Loucy (cell line): ENCODE measurements around the gene PCSK5.

Source experiments
- H2AFZ ChIP-seq: fragments of 200-600 bp; sonication (generic); 2 replicates; pipeline ENCODE4 v1.6.0; 2016; ENCODE audit warnings: antibody characterized with exemption, mild to moderate bottlenecking, low read length, moderate library complexity
- H3F3A ChIP-seq: fragments of 200-600 bp; 2 replicates; pipeline ENCODE4 v1.6.0; 2016; ENCODE audit warnings: antibody characterized with exemption, low read depth, mild to moderate bottlenecking
- H3K27me3 ChIP-seq: fragments of 200-600 bp; sonication (generic); 2 replicates; pipeline ENCODE4 v1.6.1; 2014; ENCODE audit warnings: low read length, mild to moderate bottlenecking; ENCODE audit not compliant: insufficient read depth, poor library complexity, severe bottlenecking
- H3K36me3 ChIP-seq: fragments of 200-600 bp; sonication (generic); 2 replicates; pipeline ENCODE4 v1.6.1; 2016; ENCODE audit warnings: low read length; ENCODE audit not compliant: insufficient read depth
- H3K4me1 ChIP-seq: fragments of 200-600 bp; sonication (generic); 2 replicates; pipeline ENCODE4 v1.5.1; 2014; ENCODE audit warnings: low read length, mild to moderate bottlenecking; ENCODE audit not compliant: insufficient read depth, poor library complexity, severe bottlenecking
- H3K4me2 ChIP-seq: fragments of 200-600 bp; sonication (generic); 2 replicates; pipeline ENCODE4 v1.6.0; 2014; ENCODE audit warnings: antibody characterized with exemption, low read length, low read depth, mild to moderate bottlenecking; ENCODE audit not compliant: poor library complexity, severe bottlenecking
- H3K4me3 ChIP-seq: fragments of 200-600 bp; sonication (generic); 2 replicates; pipeline ENCODE4 v1.5.1; 2014; ENCODE audit warnings: low read length, mild to moderate bottlenecking, mixed read lengths; ENCODE audit not compliant: poor library complexity, severe bottlenecking
- H3K79me2 ChIP-seq: fragments of 200-600 bp; sonication (generic); 2 replicates; pipeline ENCODE4 v1.6.1; 2014; ENCODE audit warnings: low read length; ENCODE audit not compliant: insufficient read depth
- H3K9ac ChIP-seq: fragments of 200-600 bp; sonication (generic); 2 replicates; pipeline ENCODE4 v1.6.0; 2014; ENCODE audit warnings: mild to moderate bottlenecking, low read depth, low read length, moderate library complexity; ENCODE audit not compliant: poor library complexity, severe bottlenecking
- H3K9me2 ChIP-seq: fragments of 200-600 bp; sonication (generic); replicated peaks from 2 replicates; pipeline ENCODE4 v1.6.1; 2016; ENCODE audit warnings: low read depth, low read length, mixed read lengths
- H3K9me3 ChIP-seq: fragments of 200-600 bp; sonication (generic); 2 replicates; pipeline ENCODE4 v1.6.1; 2014; ENCODE audit warnings: mild to moderate bottlenecking, antibody characterized with exemption, low read length, low read depth; ENCODE audit not compliant: insufficient read depth
- H4K20me1 ChIP-seq: fragments of 200-600 bp; sonication (generic); 2 replicates; pipeline ENCODE4 v1.6.0; 2014; ENCODE audit warnings: antibody characterized with exemption, low read length, mild to moderate bottlenecking; ENCODE audit not compliant: insufficient read depth, poor library complexity, severe bottlenecking
- EZH2phosphoT487 ChIP-seq: fragments of 200-600 bp; IDR thresholded peaks from 2 replicates; pipeline ENCODE4 v1.6.1; 2018; ENCODE audit warnings: antibody characterized with exemption, mild to moderate bottlenecking, moderate library complexity, borderline replicate concordance
- TF ChIP-seq, protein P1 (sequence below): fragments of 200-600 bp; sonication (generic); conservative IDR thresholded peaks from 2 replicates; pipeline ENCODE4 v1.5.1; 2014; ENCODE audit warnings: mild to moderate bottlenecking, antibody characterized with exemption, low read length

The PCSK5 gene

DNA sequence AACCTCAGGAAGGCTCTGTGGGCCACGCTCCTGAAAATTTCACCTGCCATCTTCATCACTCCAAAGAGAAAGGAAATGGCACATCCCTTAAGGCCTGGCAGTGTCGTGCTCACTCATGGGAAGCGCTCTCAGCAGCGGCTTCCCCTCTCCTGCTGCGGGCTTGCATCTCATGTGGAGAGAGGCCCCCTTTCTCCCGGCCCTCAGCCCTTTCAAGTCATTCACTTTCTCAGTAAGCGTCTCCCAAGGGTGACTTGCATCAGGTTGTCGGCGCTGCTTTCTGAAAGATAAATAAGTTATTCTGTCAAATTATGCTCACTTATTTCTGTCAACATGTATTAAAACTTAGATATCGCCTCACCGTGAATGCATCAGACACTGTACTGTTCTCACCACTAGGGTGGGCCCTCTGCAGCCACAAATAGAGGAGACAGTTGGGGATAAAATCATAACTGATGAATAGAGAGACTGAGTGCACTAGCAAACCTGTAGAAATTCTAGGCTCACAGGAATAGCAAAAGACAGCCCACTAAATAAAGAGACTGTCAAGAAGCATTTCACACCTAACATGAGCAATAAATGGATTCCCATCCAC lies 329.2 kb downstream of the PCSK5 start:
- Histone ChIP-seq H3K4me2 (no peak overlapping the region), H3K79me2 (no peaks in the 10 kb centered on the region)

DNA sequence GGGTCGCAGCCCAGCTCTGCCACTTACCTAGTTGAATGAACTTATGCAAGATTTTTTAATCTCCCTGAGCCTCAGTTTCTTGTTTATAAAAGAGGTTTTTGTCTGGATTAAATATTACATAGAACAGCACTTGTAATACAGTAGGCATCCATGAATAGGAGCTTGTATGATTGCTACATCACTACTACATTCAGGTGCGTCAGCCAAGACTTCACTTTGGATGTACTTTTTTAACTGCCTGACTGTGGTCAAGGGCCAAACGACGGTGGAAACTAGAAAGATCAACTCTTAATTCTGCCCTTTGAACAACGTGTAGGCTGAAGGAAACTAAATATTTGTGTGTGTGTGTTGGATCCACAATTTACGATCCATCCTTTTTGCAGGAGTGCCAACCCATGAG lies 330.9 kb downstream of the PCSK5 start:
- Histone ChIP-seq H2AFZ (no peak overlapping the region), H3K4me3 (no peak overlapping the region)
- no peak for TF ChIP-seq EZH2phosphoT487
- TF ChIP-seq, protein P1, sequence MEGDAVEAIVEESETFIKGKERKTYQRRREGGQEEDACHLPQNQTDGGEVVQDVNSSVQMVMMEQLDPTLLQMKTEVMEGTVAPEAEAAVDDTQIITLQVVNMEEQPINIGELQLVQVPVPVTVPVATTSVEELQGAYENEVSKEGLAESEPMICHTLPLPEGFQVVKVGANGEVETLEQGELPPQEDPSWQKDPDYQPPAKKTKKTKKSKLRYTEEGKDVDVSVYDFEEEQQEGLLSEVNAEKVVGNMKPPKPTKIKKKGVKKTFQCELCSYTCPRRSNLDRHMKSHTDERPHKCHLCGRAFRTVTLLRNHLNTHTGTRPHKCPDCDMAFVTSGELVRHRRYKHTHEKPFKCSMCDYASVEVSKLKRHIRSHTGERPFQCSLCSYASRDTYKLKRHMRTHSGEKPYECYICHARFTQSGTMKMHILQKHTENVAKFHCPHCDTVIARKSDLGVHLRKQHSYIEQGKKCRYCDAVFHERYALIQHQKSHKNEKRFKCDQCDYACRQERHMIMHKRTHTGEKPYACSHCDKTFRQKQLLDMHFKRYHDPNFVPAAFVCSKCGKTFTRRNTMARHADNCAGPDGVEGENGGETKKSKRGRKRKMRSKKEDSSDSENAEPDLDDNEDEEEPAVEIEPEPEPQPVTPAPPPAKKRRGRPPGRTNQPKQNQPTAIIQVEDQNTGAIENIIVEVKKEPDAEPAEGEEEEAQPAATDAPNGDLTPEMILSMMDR = no peak

More for the DNA sequence above, 329.2 kb downstream of the PCSK5 start:
- Histone ChIP-seq H3K9ac (no peak overlapping the region), H2AFZ (no peak overlapping the region), H3F3A (no peaks in the 10 kb centered on the region), H3K9me2 (no peaks in the 10 kb centered on the region), H3K4me1 (no peaks in the 10 kb centered on the region), H4K20me1 (no peaks in the 10 kb centered on the region), H3K9me3 (no peaks in the 10 kb centered on the region), H3K27me3 (no peaks in the 10 kb centered on the region), H3K36me3 (no peaks in the 10 kb centered on the region), H3K4me3 (no peak overlapping the region)
- no peak for TF ChIP-seq EZH2phosphoT487
- TF ChIP-seq, protein P1 = peak; percentile 59

DNA sequence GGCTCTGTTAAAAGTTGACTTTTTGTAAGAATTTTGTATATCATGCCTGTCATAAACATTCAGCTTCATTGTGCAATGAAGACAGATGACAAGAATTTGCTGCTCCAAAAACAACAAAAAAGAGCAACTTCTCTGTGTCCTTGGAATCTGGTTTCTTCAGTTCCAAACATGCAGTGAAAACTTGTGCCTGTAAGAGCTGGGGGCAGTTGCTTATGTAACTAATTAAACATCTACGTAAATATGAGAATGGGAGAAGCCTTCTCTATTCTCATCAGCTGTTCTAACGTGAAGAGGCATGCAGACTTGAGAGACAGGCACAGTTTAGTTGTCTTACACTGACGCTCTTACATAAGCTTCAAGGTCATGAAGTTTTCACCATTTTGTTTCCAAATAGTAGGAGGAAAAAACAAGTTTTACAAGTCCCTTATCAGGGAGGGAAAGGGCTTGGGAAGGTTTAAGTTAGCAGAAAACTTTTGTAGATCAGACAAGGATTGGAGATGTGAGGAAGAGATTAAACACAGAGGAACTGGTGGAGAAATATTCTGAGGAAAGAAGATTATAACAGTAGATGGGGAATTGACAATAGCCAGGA lies 333.4 kb downstream of the PCSK5 start:
- Histone ChIP-seq H3K79me2 (no peaks in the 10 kb centered on the region), H4K20me1 (no peaks in the 10 kb centered on the region), H3K27me3 (no peaks in the 10 kb centered on the region), H3K9me2 (no peaks in the 10 kb centered on the region), H3F3A (no peaks in the 10 kb centered on the region), H3K9me3 (no peaks in the 10 kb centered on the region), H3K9ac (no peak overlapping the region), H3K4me2 (no peak overlapping the region), H3K4me3 (no peak overlapping the region), H3K4me1 (no peaks in the 10 kb centered on the region), H3K36me3 (no peaks in the 10 kb centered on the region), H2AFZ (no peak overlapping the region)
- TF ChIP-seq, protein P1 = no peak
- no peak for TF ChIP-seq EZH2phosphoT487

More for the DNA sequence above, 330.9 kb downstream of the PCSK5 start:
- Histone ChIP-seq H3K36me3 (no peaks in the 10 kb centered on the region), H3K4me1 (no peaks in the 10 kb centered on the region), H3K4me2 (no peak overlapping the region), H3F3A (no peaks in the 10 kb centered on the region), H4K20me1 (no peaks in the 10 kb centered on the region), H3K79me2 (no peaks in the 10 kb centered on the region), H3K9me3 (no peaks in the 10 kb centered on the region), H3K9me2 (no peaks in the 10 kb centered on the region), H3K27me3 (no peaks in the 10 kb centered on the region), H3K9ac (no peak overlapping the region)
